PFSK-1 (cell line): ENCODE results near the gene FANK1.

Experiments used
- POLR2AphosphoS5 ChIP-seq: IDR thresholded peaks from 2 replicates; pipeline ENCODE4 v1.6.1; 2012; ENCODE audit warnings: low read depth, mild to moderate bottlenecking, control low read depth, low read length, moderate library complexity
- SIN3A ChIP-seq: IDR thresholded peaks from 2 replicates; pipeline ENCODE4 v1.6.1; 2012; ENCODE audit warnings: mild to moderate bottlenecking, low read length, moderate library complexity, borderline replicate concordance; ENCODE audit not compliant: insufficient read depth
- TAF1 ChIP-seq: IDR thresholded peaks from 2 replicates; pipeline ENCODE4 v1.6.1; 2012; ENCODE audit warnings: low read length, control low read depth, borderline replicate concordance; ENCODE audit not compliant: insufficient read depth

- TF ChIP-seq POLR2AphosphoS5 = no peak
- no peak for TF ChIP-seq SIN3A
- TF ChIP-seq TAF1 = no peak
These were observed 113.3 kb downstream of the FANK1 start for GRCh38 chr10:126009650-126010049.
